Stimulated activated CD4-positive, alpha-beta T cell treated with anti-CD3 and anti-CD28 coated beads, Interleukin-1b, Interleukin-23, amount 100 ng/mL, for 4 hours (primary cell): ENCODE measurements around the gene ZNF735.
A peak's percentile ranks its signal among the peaks of the same experiment; 100 is the strongest.
"Not testable (repeated sequence)": the region's sequence is repeated elsewhere in the genome, so short reads cannot be mapped to it uniquely, and the experiment has no call there.

Experiments used
- DNase-seq, 2 donors: peaks; one replicate each; pipeline ENCODE4 v3.0.0-alpha.2; 2020; ENCODE audit warnings: low read depth in 2 of 2

Gene ZNF735

GRCh38 chr7:64206903-64207302 lies at the start of gene ZNF735:
ZNF735 (plus strand) TSS chr7:64207203; CDS start chr7:64207203, 0 bp downstream.
- DNase-seq: no peak

GRCh38 chr7:64170974-64171373 lies 36.0 kb upstream of the ZNF735 start:
- DNase-seq: not testable (repeated sequence)

- no peak for DNase-seq
Measured at GRCh38 chr7:64174328-64174727, 32.7 kb upstream of the ZNF735 start.

- DNase-seq: no peak
Measured at GRCh38 chr7:64174941-64175340, 32.1 kb upstream of the ZNF735 start.

GRCh38 chr7:64180989-64181388 lies 26.0 kb upstream of the ZNF735 start:
- no peak for DNase-seq

- no peak for DNase-seq
Measured at GRCh38 chr7:64181586-64181985, 25.4 kb upstream of the ZNF735 start.

- no peak for DNase-seq
Measured at GRCh38 chr7:64182036-64182790, 24.8 kb upstream of the ZNF735 start.

GRCh38 chr7:64183126-64183742 lies 23.8 kb upstream of the ZNF735 start:
- peak; percentile 29 to 42 for DNase-seq

GRCh38 chr7:64183827-64184372 lies 23.1 kb upstream of the ZNF735 start:
- DNase-seq: no peak

GRCh38 chr7:64184376-64184775 lies 22.6 kb upstream of the ZNF735 start:
- DNase-seq: no peak

GRCh38 chr7:64187408-64187807 lies 19.6 kb upstream of the ZNF735 start:
- no peak for DNase-seq

- no peak for DNase-seq
Measured at GRCh38 chr7:64192148-64192704, 14.8 kb upstream of the ZNF735 start.

- no peak for DNase-seq
Measured at GRCh38 chr7:64192775-64193174, 14.2 kb upstream of the ZNF735 start.

- DNase-seq: not testable (repeated sequence)
Measured at GRCh38 chr7:64219710-64220298, 12.8 kb downstream of the ZNF735 start.

GRCh38 chr7:64223366-64223765 lies 16.4 kb downstream of the ZNF735 start:
- DNase-seq: no peak

GRCh38 chr7:64228174-64228573 lies 21.2 kb downstream of the ZNF735 start, which contains the start of gene ZNF679:
ZNF679 (plus strand) TSS chr7:64228474; CDS start chr7:64249118, 20,644 bp downstream.
- not testable (repeated sequence) for DNase-seq

GRCh38 chr7:64266341-64266919 lies 59.4 kb downstream of the ZNF735 start:
- no peak for DNase-seq
